ENCODE results near the gene ANK3. TPM values are rescaled to one million over a fixed set of nuclear protein-coding genes. Genes with fewer than 3 reads are reported as not detected.
A peak's percentile ranks its signal among the peaks of the same experiment; 100 is the strongest.
"Not testable (repeated sequence)": the region's sequence is repeated elsewhere in the genome, so short reads cannot be mapped to it uniquely, and the experiment has no call there.

The ANK3 gene
- total RNA-seq, 6 experiments from 2014 or later, result 7.8 to 25.7 (median 16.6) TPM

DNA sequence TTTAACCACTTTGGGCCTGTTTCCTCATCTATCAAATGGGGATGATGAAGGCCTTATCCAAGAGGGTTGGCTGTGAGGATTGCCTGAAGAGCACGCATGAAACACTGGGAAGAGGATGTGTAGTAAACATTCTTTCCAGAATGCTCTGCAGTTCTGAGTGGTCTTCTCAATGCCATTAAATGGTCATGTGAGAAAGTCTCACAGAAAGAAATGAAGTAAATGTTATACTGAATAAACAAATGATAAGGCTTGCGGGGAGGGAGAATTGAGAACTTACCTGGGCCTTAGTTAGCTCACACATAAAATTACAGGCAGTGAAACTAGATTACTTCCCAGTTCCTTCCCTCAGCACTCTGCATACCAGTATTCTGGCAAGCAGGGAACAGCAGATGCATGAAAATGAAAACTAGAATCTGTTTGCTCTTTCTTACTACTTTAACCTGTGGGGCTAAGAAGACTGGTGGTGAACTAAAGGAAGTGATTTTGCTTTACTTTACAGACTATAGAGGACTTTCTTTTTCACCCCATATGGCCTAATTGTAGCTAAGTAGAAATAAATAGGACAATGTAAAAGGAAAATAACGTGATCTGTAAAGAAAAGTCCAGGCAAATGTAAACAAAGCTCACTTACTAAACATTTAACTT, 348.1 kb downstream of the ANK3 start:
- ATAC-seq (peak in 1 of 4 donors; percentile 52), DNase-seq (no peak)
- H3K4me1 ChIP-seq, result no peaks in the 10 kb centered on the region
- intact Hi-C loops (cut with DNase I), result no loop called here
- no peaks in the 10 kb centered on the region for H3K36me3 ChIP-seq
- H3K27me3 ChIP-seq, result no peaks in the 10 kb centered on the region
- WGBS (ENCODE audit: insufficient coverage, low coverage, low lambda C conversion rate, missing lambda C conversion rate), result 59% methylated on average over 3 of the region's 3 CpGs
- H3K27ac ChIP-seq, result peak overlapping the region in 1 of 3 donors; percentile 23
- H3K4me3 ChIP-seq, result no peak overlapping the region
- no peak for TF ChIP-seq CTCF (IDR thresholded peaks at IDR 0.05)
- no peak for TF ChIP-seq POLR2A (IDR thresholded peaks at IDR 0.05)
- no peaks in the 10 kb centered on the region for H3K9me3 ChIP-seq

GRCh38 chr10:60040014-60040662, 349.5 kb downstream of the ANK3 start:
- no peak overlapping the region for H3K27ac ChIP-seq
- no peaks in the 10 kb centered on the region for H3K9me3 ChIP-seq
- no peaks in the 10 kb centered on the region for H3K27me3 ChIP-seq
- ATAC-seq (no peak), DNase-seq (no peak)
- no peaks in the 10 kb centered on the region for H3K36me3 ChIP-seq
- intact Hi-C loops (cut with DNase I), result no loop called here
- WGBS (ENCODE audit: insufficient coverage, low coverage, low lambda C conversion rate, missing lambda C conversion rate), result 36% methylated on average over 3 of the region's 3 CpGs
- no peak overlapping the region for H3K4me3 ChIP-seq
- no peaks in the 10 kb centered on the region for H3K4me1 ChIP-seq
- no peak for TF ChIP-seq POLR2A (IDR thresholded peaks at IDR 0.05)
- TF ChIP-seq CTCF (IDR thresholded peaks at IDR 0.05), result no peak

DNA sequence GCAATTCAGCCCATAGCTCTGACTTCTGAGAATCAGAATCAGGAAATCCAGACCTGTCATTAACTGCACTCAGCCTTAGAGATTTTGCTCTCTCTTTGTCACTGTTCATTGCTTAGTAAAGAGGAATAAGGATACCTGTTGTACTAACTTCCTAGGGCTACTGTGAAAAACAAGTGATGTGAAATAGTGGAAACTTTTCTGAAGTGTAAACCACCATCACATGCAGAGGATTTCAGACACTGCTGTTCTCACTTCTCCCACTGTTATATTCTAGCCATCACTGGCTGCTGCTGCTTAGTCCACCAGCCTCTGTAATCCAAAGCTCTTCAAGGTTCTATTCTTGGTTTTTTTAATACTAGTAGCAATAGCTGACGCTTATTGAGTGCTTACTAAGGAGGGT, 353.7 kb downstream of the ANK3 start:
- no peak for TF ChIP-seq POLR2A (IDR thresholded peaks at IDR 0.05)
- TF ChIP-seq CTCF (IDR thresholded peaks at IDR 0.05), result no peak
- Histone ChIP-seq H3K4me3 (no peak overlapping the region), H3K9me3 (no peaks in the 10 kb centered on the region), H3K36me3 (no peaks in the 10 kb centered on the region), H3K27ac (no peak overlapping the region), H3K27me3 (no peaks in the 10 kb centered on the region), H3K4me1 (peaks cover 0 to 5% (median 0%) of the 10 kb centered on the region in 4 donors)
- ATAC-seq (no peak), DNase-seq (no peak)
- intact Hi-C loops (cut with DNase I), result loop anchor here in 1 of 2 donors (10.0 kb wide), 1 partner anchor 411 kb away; no protein-coding TSS in a partner anchor
- no CpG with 5 or more reads among the region's 1 CpG for WGBS (ENCODE audit: insufficient coverage, low coverage, low lambda C conversion rate, missing lambda C conversion rate)

- not testable (repeated sequence) for H3K36me3 ChIP-seq, H3K9me3 ChIP-seq, H3K27ac ChIP-seq, H3K4me1 ChIP-seq, DNase-seq, H3K27me3 ChIP-seq, ATAC-seq, H3K4me3 ChIP-seq
- intact Hi-C loops (cut with DNase I), result loop anchor here in 1 of 2 donors (10.0 kb wide), 1 partner anchor 411 kb away; no protein-coding TSS in a partner anchor
- 100% methylated on average over 2 of the region's 5 CpGs for WGBS (ENCODE audit: insufficient coverage, low coverage, low lambda C conversion rate, missing lambda C conversion rate)
Observed at GRCh38 chr10:60035375-60035774, 354.3 kb downstream of the ANK3 start.

GRCh38 chr10:60032723-60033122, 357.0 kb downstream of the ANK3 start:
- WGBS (ENCODE audit: insufficient coverage, low coverage, low lambda C conversion rate, missing lambda C conversion rate), result 6% methylated on average over 1 of the region's 1 CpG
- H3K4me1 ChIP-seq, result peaks cover 0 to 5% (median 0%) of the 10 kb centered on the region in 4 donors
- DNase-seq (peak in 2 of 3 donors; percentile 21 to 60), ATAC-seq (peak; percentile 93 to 98 (median 97))
- no peaks in the 10 kb centered on the region for H3K36me3 ChIP-seq
- H3K27me3 ChIP-seq, result no peaks in the 10 kb centered on the region
- TF ChIP-seq POLR2A (IDR thresholded peaks at IDR 0.05), result no peak
- peak; percentile 52 to 77 (median 69) for TF ChIP-seq CTCF (IDR thresholded peaks at IDR 0.05)
- no peak overlapping the region for H3K4me3 ChIP-seq
- no peaks in the 10 kb centered on the region for H3K9me3 ChIP-seq
- peak overlapping the region in 1 of 3 donors; percentile 26 for H3K27ac ChIP-seq
- intact Hi-C loops (cut with DNase I), result loop anchor here (5.0 to 10.0 kb wide), 2 partner anchors 405 to 408 kb away; no protein-coding TSS in a partner anchor
